ENCODE results near the gene AOC3. TPM values are rescaled to one million over a fixed set of nuclear protein-coding genes. Genes with fewer than 3 reads are reported as not detected.
"Not testable (repeated sequence)": the region's sequence is repeated elsewhere in the genome, so short reads cannot be mapped to it uniquely, and the experiment has no call there.

AOC3 gene
- total RNA-seq, 1 experiment from 2014 or later: 0.34 TPM

DNA sequence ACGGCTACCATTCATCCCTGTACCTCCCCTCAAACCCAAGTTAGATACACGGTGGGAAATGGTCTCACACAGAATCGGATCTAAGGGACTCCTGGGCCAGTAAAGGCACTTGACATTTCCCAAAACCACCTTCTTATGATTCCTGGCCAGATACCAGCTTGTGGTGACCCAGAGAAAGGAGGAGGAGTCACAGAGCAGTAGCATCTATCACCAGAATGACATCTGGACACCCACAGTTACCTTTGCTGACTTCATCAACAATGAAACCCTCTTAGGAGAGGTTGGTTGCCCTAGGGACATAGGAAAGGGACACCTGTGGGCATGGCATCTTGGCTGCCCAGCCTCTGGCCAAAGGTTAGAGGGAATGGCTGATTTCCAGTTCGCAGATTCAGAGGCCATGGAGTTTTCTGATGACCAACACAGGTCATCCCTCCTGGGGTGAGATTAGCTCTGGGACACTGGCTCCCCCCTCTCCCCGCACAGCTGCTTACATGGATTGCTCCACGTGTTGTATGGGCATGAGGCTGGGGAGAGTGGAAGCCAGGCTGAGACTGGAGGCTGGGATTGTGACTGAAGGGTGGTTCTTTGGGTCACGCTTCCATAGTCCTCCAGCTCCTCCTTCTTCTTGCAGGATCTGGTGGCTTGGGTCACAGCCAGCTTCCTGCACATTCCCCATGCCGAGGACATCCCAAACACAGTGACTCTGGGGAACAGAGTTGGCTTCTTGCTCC is 1.4 kb upstream of the AOC3 start:
- Histone ChIP-seq H3K27me3 (no peaks in the 10 kb centered on the region), H3K9me3 (replicated peaks) (no peaks in the 10 kb centered on the region), H3K4me1 (peaks cover 4% of the 10 kb centered on the region; the same call in 1 of the 2 replicates), H3K27ac (no peak overlapping the region), H3K4me3 (no peak overlapping the region), H3K36me3 (peaks cover 4% of the 10 kb centered on the region)
- DNase-seq: no peak

DNA sequence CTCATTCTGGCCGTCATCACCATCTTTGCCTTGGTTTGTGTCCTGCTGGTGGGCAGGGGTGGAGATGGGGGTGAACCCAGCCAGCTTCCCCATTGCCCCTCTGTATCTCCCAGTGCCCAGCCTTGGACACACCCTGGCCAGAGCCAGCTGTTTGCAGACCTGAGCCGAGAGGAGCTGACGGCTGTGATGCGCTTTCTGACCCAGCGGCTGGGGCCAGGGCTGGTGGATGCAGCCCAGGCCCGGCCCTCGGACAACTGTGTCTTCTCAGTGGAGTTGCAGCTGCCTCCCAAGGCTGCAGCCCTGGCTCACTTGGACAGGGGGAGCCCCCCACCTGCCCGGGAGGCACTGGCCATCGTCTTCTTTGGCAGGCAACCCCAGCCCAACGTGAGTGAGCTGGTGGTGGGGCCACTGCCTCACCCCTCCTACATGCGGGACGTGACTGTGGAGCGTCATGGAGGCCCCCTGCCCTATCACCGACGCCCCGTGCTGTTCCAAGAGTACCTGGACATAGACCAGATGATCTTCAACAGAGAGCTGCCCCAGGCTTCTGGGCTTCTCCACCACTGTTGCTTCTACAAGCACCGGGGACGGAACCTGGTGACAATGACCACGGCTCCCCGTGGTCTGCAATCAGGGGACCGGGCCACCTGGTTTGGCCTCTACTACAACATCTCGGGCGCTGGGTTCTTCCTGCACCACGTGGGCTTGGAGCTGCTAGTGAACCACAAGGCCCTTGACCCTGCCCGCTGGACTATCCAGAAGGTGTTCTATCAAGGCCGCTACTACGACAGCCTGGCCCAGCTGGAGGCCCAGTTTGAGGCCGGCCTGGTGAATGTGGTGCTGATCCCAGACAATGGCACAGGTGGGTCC is 607 bp downstream of the AOC3 start:
- not testable (repeated sequence) for H3K27ac ChIP-seq; H3K4me1 ChIP-seq; H3K27me3 ChIP-seq; H3K9me3 ChIP-seq (replicated peaks); H3K36me3 ChIP-seq; DNase-seq
- H3K4me3 ChIP-seq: 0 out of 2 replicates have a peak overlapping the region, but pooled peaks have one; percentile 9

DNA sequence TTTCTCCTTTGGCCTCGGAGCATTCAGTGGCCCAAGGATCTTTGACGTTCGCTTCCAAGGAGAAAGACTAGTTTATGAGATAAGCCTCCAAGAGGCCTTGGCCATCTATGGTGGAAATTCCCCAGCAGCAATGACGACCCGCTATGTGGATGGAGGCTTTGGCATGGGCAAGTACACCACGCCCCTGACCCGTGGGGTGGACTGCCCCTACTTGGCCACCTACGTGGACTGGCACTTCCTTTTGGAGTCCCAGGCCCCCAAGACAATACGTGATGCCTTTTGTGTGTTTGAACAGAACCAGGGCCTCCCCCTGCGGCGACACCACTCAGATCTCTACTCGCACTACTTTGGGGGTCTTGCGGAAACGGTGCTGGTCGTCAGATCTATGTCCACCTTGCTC is 1.4 kb downstream of the AOC3 start:
- Histone ChIP-seq H3K9me3 (replicated peaks) (no peaks in the 10 kb centered on the region), H3K27ac (no peak overlapping the region)

DNA sequence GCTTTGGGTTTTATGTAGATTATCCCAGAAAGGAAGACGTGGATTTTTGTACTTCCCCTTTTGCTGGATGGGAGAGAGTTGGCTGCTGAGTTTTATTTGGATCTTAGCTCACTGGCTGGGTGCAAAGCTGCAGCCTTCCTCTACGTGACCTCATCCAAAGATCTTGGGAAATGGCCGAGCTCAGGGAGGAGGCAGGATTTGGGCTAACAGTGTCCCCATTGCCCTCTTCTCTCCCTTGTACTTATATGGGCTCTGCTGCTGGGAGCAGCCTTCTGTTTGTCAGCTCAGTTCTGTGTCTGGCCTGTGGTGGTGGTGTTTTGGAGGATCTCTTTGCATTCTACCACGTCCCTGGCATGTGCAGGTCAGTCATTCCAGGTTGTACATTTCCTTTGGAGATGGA is 2.0 kb downstream of the AOC3 start:
- H3K27me3 ChIP-seq: no peaks in the 10 kb centered on the region
- H3K36me3 ChIP-seq: no peaks in the 10 kb centered on the region
- no peak overlapping the region for H3K4me3 ChIP-seq
- DNase-seq: no peak
- H3K9me3 ChIP-seq (replicated peaks): no peaks in the 10 kb centered on the region
- no peak overlapping the region for H3K27ac ChIP-seq
- peaks cover 4% of the 10 kb centered on the region; the same call in 1 of the 2 replicates for H3K4me1 ChIP-seq

More for the DNA sequence above, 1.4 kb downstream of the AOC3 start:
- peaks cover 4% of the 10 kb centered on the region; the same call in 1 of the 2 replicates for H3K4me1 ChIP-seq
- no peak overlapping the region for H3K4me3 ChIP-seq
- no peaks in the 10 kb centered on the region for H3K27me3 ChIP-seq
- H3K36me3 ChIP-seq: no peaks in the 10 kb centered on the region
- no peak for DNase-seq

DNA sequence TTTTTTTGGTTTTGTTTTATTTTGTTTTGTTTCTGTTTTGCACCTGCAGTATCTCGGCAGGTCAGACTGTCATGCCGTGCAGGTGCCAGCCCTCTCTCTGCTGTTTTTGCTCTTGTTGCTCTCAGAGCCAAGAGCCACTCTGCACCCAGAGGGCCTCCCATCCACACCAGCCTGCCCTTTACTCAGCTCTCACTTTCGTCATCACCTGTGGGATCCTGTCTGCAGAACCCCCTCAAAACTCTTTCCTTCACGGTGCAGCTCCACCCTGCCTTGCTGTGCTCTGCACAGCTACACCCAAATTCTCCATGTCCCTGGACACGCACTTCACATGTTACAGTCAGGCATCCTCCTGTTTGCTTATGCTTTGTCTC is 2.6 kb downstream of the AOC3 start:
- Histone ChIP-seq H3K27me3 (no peaks in the 10 kb centered on the region), H3K4me1 (peaks cover 4% of the 10 kb centered on the region; the same call in 1 of the 2 replicates), H3K4me3 (no peak overlapping the region), H3K36me3 (no peaks in the 10 kb centered on the region), H3K9me3 (replicated peaks) (no peaks in the 10 kb centered on the region), H3K27ac (no peak overlapping the region)
- DNase-seq: no peak

DNA sequence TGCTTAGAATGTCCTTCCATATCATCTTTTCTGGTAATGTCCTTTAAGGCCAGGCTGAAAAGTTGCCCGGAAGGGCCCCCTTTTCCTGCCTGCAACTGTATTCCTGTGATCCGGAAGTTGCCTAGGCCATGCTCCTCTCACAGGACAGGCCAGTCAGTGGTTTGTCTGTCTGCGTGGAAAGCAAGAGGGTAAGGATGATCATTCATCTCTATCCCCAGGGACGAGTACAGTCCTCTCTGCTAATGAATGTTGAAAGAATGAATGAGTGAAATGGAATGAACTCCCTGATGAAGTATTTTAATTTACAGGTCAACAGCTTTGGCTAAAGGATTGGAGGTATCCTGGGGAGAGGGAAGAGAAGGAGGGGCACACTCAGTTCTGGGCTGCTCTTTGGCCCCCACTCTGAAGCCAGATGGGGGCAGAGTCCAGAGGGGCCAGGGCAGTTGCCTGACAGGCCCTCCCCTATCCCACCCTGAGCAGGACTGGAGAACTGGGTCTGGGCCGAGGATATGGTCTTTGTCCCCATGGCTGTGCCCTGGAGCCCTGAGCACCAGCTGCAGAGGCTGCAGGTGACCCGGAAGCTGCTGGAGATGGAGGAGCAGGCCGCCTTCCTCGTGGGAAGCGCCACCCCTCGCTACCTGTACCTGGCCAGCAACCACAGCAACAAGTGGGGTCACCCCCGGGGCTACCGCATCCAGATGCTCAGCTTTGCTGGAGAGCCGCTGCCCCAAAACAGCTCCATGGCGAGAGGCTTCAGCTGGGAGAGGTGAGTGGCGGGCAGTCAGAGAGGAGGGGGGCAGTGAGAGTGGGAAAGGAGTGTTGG is 3.2 kb downstream of the AOC3 start:
- Histone ChIP-seq H3K27ac (no peak overlapping the region), H3K4me1 (peaks cover 4% of the 10 kb centered on the region; the same call in 1 of the 2 replicates), H3K9me3 (replicated peaks) (no peaks in the 10 kb centered on the region), H3K27me3 (no peaks in the 10 kb centered on the region), H3K4me3 (no peak overlapping the region), H3K36me3 (no peaks in the 10 kb centered on the region)
- no peak for DNase-seq

DNA sequence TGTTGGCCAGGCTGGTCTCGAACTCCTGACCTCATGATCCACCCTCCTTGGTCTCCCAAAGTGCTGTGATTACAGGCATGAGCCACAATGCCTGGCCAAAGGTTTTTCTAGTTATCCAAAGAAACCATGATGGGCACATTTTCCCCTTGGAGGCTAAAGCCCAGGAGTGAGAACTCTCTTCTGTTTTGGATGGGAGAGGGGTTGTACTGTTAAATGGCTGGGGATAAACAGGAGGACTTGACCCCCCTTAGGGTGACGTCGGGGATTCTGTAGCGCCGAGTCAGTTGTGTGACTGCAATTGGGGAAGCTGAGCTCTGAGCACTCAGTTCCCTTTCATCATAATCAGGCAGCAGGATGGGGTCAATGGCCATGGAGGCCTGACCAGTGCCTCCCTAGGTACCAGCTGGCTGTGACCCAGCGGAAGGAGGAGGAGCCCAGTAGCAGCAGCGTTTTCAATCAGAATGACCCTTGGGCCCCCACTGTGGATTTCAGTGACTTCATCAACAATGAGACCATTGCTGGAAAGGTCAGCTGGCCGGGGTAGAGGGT is 4.1 kb downstream of the AOC3 start:
- no peaks in the 10 kb centered on the region for H3K27me3 ChIP-seq
- no peaks in the 10 kb centered on the region for H3K9me3 ChIP-seq (replicated peaks)
- H3K4me3 ChIP-seq: no peak overlapping the region
- H3K27ac ChIP-seq: no peak overlapping the region
- DNase-seq: no peak
- no peaks in the 10 kb centered on the region for H3K36me3 ChIP-seq
- peaks cover 4% of the 10 kb centered on the region; the same call in 1 of the 2 replicates for H3K4me1 ChIP-seq

DNA sequence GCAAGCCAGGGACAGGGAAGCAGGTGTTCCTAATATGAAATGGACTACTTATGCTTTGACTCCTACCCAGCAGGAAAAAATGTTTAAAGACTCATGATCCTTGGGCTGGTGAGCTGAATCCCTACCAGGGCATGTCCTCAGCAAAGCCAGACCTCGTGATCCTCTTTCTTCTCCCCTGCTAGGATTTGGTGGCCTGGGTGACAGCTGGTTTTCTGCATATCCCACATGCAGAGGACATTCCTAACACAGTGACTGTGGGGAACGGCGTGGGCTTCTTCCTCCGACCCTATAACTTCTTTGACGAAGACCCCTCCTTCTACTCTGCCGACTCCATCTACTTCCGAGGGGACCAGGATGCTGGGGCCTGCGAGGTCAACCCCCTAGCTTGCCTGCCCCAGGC is 5.1 kb downstream of the AOC3 start:
- not testable (repeated sequence) for H3K9me3 ChIP-seq (replicated peaks); H3K27me3 ChIP-seq; H3K4me1 ChIP-seq; H3K36me3 ChIP-seq; H3K4me3 ChIP-seq; DNase-seq; H3K27ac ChIP-seq

DNA sequence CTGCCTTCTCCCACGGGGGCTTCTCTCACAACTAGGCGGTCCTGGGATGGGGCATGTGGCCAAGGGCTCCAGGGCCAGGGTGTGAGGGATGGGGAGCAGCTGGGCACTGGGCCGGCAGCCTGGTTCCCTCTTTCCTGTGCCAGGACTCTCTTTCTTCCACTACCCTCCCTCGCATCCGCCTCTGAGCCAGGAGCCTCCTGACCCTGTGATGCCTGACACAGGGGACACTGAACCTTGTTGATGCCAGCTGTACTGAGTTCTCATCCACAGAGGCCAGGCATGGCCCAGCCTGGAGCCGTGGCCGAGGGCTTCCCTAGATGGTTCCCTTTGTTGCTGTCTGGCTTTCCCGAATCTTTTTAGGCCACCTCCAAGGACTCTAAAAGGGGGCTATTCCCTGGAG is 5.5 kb downstream of the AOC3 start:
- not testable (repeated sequence) for H3K4me3 ChIP-seq; H3K27ac ChIP-seq; H3K4me1 ChIP-seq; H3K27me3 ChIP-seq; H3K9me3 ChIP-seq (replicated peaks); H3K36me3 ChIP-seq; DNase-seq

DNA sequence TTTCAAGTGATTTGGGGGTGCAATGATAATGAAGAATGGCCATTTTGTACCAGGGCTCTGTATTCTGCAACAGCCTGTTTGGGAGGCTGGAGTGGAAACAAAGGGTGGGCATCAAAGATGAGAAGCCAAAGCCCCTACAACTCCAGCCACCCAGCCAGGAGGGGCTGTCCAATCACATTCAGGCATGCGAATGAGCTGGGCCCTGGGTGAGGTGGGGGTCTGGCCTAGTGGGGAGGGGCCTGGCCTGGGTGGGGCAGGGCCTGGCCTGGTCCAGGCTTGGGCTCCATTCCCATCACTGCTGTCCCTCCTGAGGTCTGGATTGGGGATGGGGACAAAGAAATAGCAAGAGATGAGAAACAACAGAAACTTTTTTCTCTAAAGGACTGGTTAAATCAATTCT is 6.4 kb downstream of the AOC3 start:
- H3K27ac ChIP-seq: no peak overlapping the region
- DNase-seq: no peak
- no peaks in the 10 kb centered on the region for H3K36me3 ChIP-seq
- no peaks in the 10 kb centered on the region for H3K27me3 ChIP-seq
- no peaks in the 10 kb centered on the region for H3K9me3 ChIP-seq (replicated peaks)
- no peaks in the 10 kb centered on the region for H3K4me1 ChIP-seq
- H3K4me3 ChIP-seq: no peak overlapping the region

DNA sequence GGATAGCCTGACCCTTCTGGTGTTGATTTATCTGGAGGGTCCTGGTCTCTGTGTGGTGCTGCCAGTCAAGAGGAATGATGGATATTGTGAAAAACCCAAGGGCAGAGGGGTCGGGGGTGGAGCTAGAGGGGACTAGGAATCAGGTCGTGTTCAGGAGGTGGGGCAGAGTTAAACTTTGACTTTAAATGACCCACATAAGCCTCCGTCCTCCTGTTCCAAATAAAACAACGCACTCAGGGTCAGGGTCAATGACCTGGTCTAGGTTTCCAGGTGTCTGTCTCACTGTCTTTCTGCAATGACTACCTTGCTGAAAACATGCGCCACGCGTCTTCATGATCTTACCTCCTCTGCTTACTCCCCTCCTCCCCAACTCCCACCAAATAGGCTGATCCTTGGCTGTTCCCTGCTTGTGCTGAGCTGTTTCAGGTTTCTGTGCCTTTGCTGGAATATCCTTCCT is 14.7 kb downstream of the AOC3 start:
- DNase-seq: no peak
- H3K36me3 ChIP-seq: no peaks in the 10 kb centered on the region
- no peak overlapping the region for H3K4me3 ChIP-seq
- no peaks in the 10 kb centered on the region for H3K9me3 ChIP-seq (replicated peaks)
- H3K4me1 ChIP-seq: peaks cover 5% of the 10 kb centered on the region; the same call in 1 of the 2 replicates
- no peaks in the 10 kb centered on the region; the same call in 1 of the 2 replicates for H3K27me3 ChIP-seq
- no peak overlapping the region for H3K27ac ChIP-seq

DNA sequence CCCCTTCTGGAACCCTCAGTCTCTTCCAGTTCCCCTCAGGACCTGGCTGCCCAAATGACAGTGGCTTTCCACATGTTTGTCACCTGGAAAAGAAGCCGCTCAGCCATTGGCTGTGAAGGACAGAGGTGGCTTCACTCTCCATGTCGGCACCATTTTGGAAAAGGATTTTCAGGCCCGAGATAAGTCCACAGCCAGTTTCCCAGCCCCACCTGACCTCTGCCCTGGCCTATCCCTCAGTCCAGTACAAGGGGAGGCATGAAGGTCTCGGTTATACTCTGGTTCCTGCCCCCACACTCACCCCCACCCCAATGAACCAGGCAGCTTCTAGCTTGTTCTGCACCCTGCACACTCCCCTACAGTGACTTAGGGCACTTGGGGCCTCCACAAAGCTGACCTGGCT is 15.2 kb downstream of the AOC3 start:
- Histone ChIP-seq H3K4me3 (no peak overlapping the region), H3K4me1 (peaks cover 5% of the 10 kb centered on the region; the same call in 1 of the 2 replicates), H3K9me3 (replicated peaks) (no peaks in the 10 kb centered on the region), H3K27me3 (no peaks in the 10 kb centered on the region; the same call in 1 of the 2 replicates), H3K27ac (no peak overlapping the region), H3K36me3 (no peaks in the 10 kb centered on the region)
- DNase-seq: no peak

DNA sequence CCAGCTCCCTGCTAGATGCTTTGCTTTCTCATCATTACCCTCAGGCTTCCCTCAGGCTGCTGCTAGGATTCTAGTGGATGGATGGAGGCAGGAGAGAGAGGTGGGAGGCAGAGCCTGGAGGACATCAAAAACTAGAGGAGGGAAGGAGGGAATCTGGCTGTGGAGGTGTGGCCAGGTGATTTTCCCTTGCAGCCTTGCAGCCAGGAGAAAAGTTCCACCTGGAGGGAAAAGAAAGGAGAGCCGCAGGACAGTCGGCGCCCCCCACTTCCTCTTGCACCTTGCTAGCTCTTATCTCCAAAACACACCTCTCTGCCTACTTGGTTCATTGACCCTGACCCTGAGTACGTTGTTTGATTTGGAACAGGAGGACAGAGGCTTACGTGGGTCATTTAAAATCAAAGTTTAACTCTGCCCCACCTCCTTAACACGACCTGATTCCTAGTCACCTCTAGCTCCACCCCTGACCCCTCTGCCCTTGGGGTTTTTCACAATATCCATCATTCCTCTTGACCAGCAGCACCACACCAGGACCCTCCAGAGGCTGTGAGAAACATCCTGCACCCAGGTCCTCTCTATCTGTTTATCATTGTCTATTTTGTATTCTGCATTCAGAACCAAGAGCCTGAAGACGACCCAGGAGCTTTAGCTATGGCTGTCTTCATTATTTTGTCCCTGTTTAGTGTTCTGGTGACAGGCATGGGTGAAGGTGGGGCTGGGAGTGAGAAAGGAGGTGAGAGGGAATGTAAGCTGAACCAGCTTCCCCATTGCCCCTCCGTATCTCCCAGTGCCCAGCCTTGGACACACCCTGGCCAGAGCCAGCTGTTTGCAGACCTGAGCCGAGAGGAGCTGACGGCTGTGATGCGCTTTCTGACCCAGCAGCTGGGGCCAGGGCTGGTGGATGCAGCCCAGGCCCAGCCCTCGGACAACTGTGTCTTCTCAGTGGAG is 15.9 kb downstream of the AOC3 start:
- Histone ChIP-seq H3K4me1 (peaks cover 5% of the 10 kb centered on the region; the same call in 1 of the 2 replicates), H3K9me3 (replicated peaks) (no peaks in the 10 kb centered on the region), H3K4me3 (no peak overlapping the region), H3K36me3 (no peaks in the 10 kb centered on the region), H3K27me3 (no peaks in the 10 kb centered on the region; the same call in 1 of the 2 replicates), H3K27ac (no peak overlapping the region)
- no peak for DNase-seq

Measured in SJCRH30 (cell line).